ENCODE results near the gene PTPN5. TPM values are rescaled to one million over a fixed set of nuclear protein-coding genes. Genes with fewer than 3 reads are reported as not detected.

PTPN5 gene
- total RNA-seq, 1 experiment from 2014 or later = 1.4 TPM

GRCh38 chr11:18792827-18793226 lies 1.2 kb upstream of the PTPN5 start:
- no peaks in the 10 kb centered on the region for H3K9me3 ChIP-seq (ENCODE audit: control insufficient read depth, low read depth, low read length)
- TF ChIP-seq CTCF (conservative IDR thresholded peaks at IDR 0.05) = no peak
- H3K36me3 Mint-ChIP-seq (ENCODE audit: insufficient read depth in 1 of 3, low read depth in 3 of 3) = no peaks in the 10 kb centered on the region; a peak in 1 of 7 replicates
- peaks cover 79% of the 10 kb centered on the region for H3K27me3 Mint-ChIP-seq (ENCODE audit: low read depth)
- no peak overlapping the region for H3K27ac ChIP-seq (ENCODE audit: insufficient read length, low read depth, low read length)
- WGBS (ENCODE audit: extremely low coverage, insufficient read length, low lambda C conversion rate) = no CpG with 5 or more reads among the region's 11 CpGs
- no peak overlapping the region for H2AK5ac ChIP-seq (ENCODE audit: insufficient read length, low read length)
- no peak overlapping the region for H3K56ac ChIP-seq (ENCODE audit: insufficient read length, low read depth, low read length)
- no peak overlapping the region for H3T11ph ChIP-seq (ENCODE audit: low read length)
- peaks cover 9% of the 10 kb centered on the region; the same call in 1 of the 2 replicates for H3K27me3 ChIP-seq (ENCODE audit: insufficient read depth, low read length)
- peaks cover 14% of the 10 kb centered on the region for H3K23me2 ChIP-seq (ENCODE audit: insufficient read length, low read depth, low read length, poor library complexity, severe bottlenecking)
- H2BK20ac ChIP-seq (ENCODE audit: low read depth, low read length, poor library complexity, severe bottlenecking) = no peak overlapping the region
- H3K9ac ChIP-seq (ENCODE audit: extremely low read depth, insufficient read length, low read length) = no peak overlapping the region
- no peak overlapping the region for H2AFZ ChIP-seq (ENCODE audit: low read length)
- no peak overlapping the region for H2BK15ac ChIP-seq (ENCODE audit: low read depth, low read length)
- no peak overlapping the region for H4K8ac ChIP-seq (replicated peaks; ENCODE audit: insufficient read length, low read depth, low read length)
- peaks cover 7 to 19% of the 10 kb centered on the region in 2 experiments; a peak in 3 of 4 replicates for H3K4me1 Mint-ChIP-seq
- no peak overlapping the region for H3K14ac ChIP-seq (ENCODE audit: insufficient read depth, low read length)
- peak overlapping the region; percentile 48 for H3K4me2 ChIP-seq (ENCODE audit: insufficient read depth, insufficient read length, low read length)
- no peak overlapping the region for H3K4ac ChIP-seq (ENCODE audit: low read depth, low read length)
- H2BK120ac ChIP-seq (ENCODE audit: low read depth, low read length, poor library complexity, severe bottlenecking) = no peak overlapping the region
- H3K79me2 ChIP-seq (ENCODE audit: insufficient read depth, low read length) = no peaks in the 10 kb centered on the region
- H4K5ac ChIP-seq (ENCODE audit: insufficient read length, low read depth, low read length) = no peak overlapping the region
- no peak overlapping the region for H3K27ac Mint-ChIP-seq
- H2BK12ac ChIP-seq (ENCODE audit: insufficient read length, low read depth, low read length) = no peak overlapping the region
- peaks cover 2% of the 10 kb centered on the region for H4K20me1 ChIP-seq (ENCODE audit: control insufficient read depth, insufficient read depth, insufficient read length)
- no peaks in the 10 kb centered on the region for H3K79me1 ChIP-seq (ENCODE audit: insufficient read depth, low read depth, low read length, poor library complexity, severe bottlenecking)
- H3K4me1 ChIP-seq (ENCODE audit: insufficient read depth, low read length) = no peaks in the 10 kb centered on the region
- H3K4me3 Mint-ChIP-seq = peak overlapping the region; percentile 78 to 90
- no peak overlapping the region for H4K91ac ChIP-seq (ENCODE audit: insufficient read length, low read depth, low read length)
- H3K18ac ChIP-seq (ENCODE audit: insufficient read length, low read depth, low read length) = no peak overlapping the region
- DNase-seq = no peak
- H3K23ac ChIP-seq (ENCODE audit: insufficient read length, low read depth, low read length) = no peak overlapping the region
- H3K9me3 Mint-ChIP-seq = no peaks in the 10 kb centered on the region
- no peak overlapping the region for H2BK5ac ChIP-seq (ENCODE audit: insufficient read length, low read length)

All from H9 (cell line).